ENCODE results near the gene BCL11B.

BCL11B gene

GRCh38 chr14:99185436-99186068, 86.4 kb downstream of the BCL11B start:
- DNase-seq, result no peak

GRCh38 chr14:99183716-99184115, 88.3 kb downstream of the BCL11B start:
- DNase-seq, result no peak

- no peak for DNase-seq
Measured at GRCh38 chr14:99183311-99183710, 88.7 kb downstream of the BCL11B start.

- DNase-seq, result peak in 2 of 56 donors; percentile 17 to 22
Measured at GRCh38 chr14:99182548-99183250, 89.3 kb downstream of the BCL11B start.

GRCh38 chr14:99181804-99182520, 90.0 kb downstream of the BCL11B start:
- no peak for DNase-seq

GRCh38 chr14:99181241-99181640, 90.8 kb downstream of the BCL11B start:
- no peak for DNase-seq

GRCh38 chr14:99179946-99180345, 92.1 kb downstream of the BCL11B start:
- DNase-seq, result no peak

- DNase-seq, result no peak
Measured at GRCh38 chr14:99179506-99179905, 92.5 kb downstream of the BCL11B start.

- DNase-seq, result no peak
Measured at GRCh38 chr14:99177886-99178835, 93.8 kb downstream of the BCL11B start.

- no peak for DNase-seq
Measured at GRCh38 chr14:99177046-99177655, 94.8 kb downstream of the BCL11B start.

GRCh38 chr14:99176156-99176945, 95.6 kb downstream of the BCL11B start:
- no peak for DNase-seq

GRCh38 chr14:99175331-99176155, 96.5 kb downstream of the BCL11B start:
- no peak for DNase-seq

- DNase-seq, result no peak
Measured at GRCh38 chr14:99174770-99175319, 97.2 kb downstream of the BCL11B start.

- no peak for DNase-seq
Measured at GRCh38 chr14:99174081-99174769, 97.8 kb downstream of the BCL11B start.

GRCh38 chr14:99173506-99173905, 98.5 kb downstream of the BCL11B start:
- no peak for DNase-seq

- DNase-seq, result no peak
Measured at GRCh38 chr14:99173086-99173485, 98.9 kb downstream of the BCL11B start.

- DNase-seq, result no peak
Measured at GRCh38 chr14:99171396-99171795, 100.6 kb downstream of the BCL11B start.

GRCh38 chr14:99169776-99170356, 102.1 kb downstream of the BCL11B start:
- no peak for DNase-seq
